Liver (tissue), 9 donors: ENCODE measurements around the gene XNDC1N. TPM values are rescaled to one million over a fixed set of nuclear protein-coding genes. Genes with fewer than 3 reads are reported as not detected.

Experiments
- DNase-seq: peaks from one replicate; pipeline ENCODE4 v3.0.0-alpha.2; 2017; ENCODE audit warnings: low spot score
- H3K27ac ChIP-seq, 2 donors: one replicate each; pipeline ENCODE4 v1.7.0; 2013; ENCODE audit warnings: inconsistent platforms in 2 of 2, low read length in 2 of 2, control low read depth in 1 of 2, low read depth in 1 of 2, mild to moderate bottlenecking in 1 of 2
- H3K27me3 ChIP-seq, 4 donors: one replicate each; pipeline versions ENCODE4 v1.6.1 to v1.7.0; 2013; ENCODE audit warnings: low read length in 3 of 4, inconsistent platforms in 1 of 4, mild to moderate bottlenecking in 1 of 4, moderate library complexity in 1 of 4; ENCODE audit not compliant: control insufficient read depth in 4 of 4, insufficient read depth in 4 of 4
- H3K36me3 ChIP-seq, 4 donors: one replicate each; pipeline versions ENCODE4 v1.6.1 to v1.7.0; 2013; ENCODE audit warnings: low read length in 3 of 4, mild to moderate bottlenecking in 3 of 4, low read depth in 1 of 4, moderate library complexity in 1 of 4; ENCODE audit not compliant: control insufficient read depth in 4 of 4, insufficient read depth in 3 of 4
- H3K4me1 ChIP-seq, 4 donors: one replicate each; pipeline versions ENCODE4 v1.6.1 to v1.7.0; 2013; ENCODE audit warnings: low read length in 3 of 4, mild to moderate bottlenecking in 3 of 4, moderate library complexity in 1 of 4; ENCODE audit not compliant: control insufficient read depth in 4 of 4, insufficient read depth in 4 of 4
- H3K4me3 ChIP-seq, 3 donors: one replicate each; pipeline versions ENCODE4 v1.6.1 to v1.7.0; 2013; ENCODE audit warnings: low read length in 3 of 3, control low read depth in 1 of 3, low read depth in 1 of 3, mild to moderate bottlenecking in 1 of 3
- H3K9ac ChIP-seq, 2 donors: one replicate each; pipeline ENCODE4 v1.7.0; 2013; ENCODE audit warnings: low read length in 2 of 2, mild to moderate bottlenecking in 2 of 2, moderate library complexity in 2 of 2, control low read depth in 1 of 2, low read depth in 1 of 2
- H3K9me3 ChIP-seq, 4 donors: one replicate each; pipeline versions ENCODE4 v1.6.1 to v1.7.0; 2013; ENCODE audit warnings: low read length in 3 of 4; ENCODE audit not compliant: control insufficient read depth in 4 of 4
- ATF3 ChIP-seq: IDR thresholded peaks from 2 replicates; pipeline ENCODE4 v1.6.1; 2016; ENCODE audit warnings: antibody characterized with exemption
- FOXA1 ChIP-seq: IDR thresholded peaks from 2 replicates; pipeline ENCODE4 v1.6.1; 2016; ENCODE audit warnings: antibody characterized with exemption
- FOXA2 ChIP-seq: IDR thresholded peaks from 2 replicates; pipeline ENCODE4 v1.6.1; 2016; ENCODE audit warnings: antibody characterized with exemption
- HNF4A ChIP-seq, 2 donors: conservative IDR thresholded peaks; 2 replicates each; pipeline ENCODE4 v1.6.1; 2016; ENCODE audit warnings: antibody characterized with exemption in 2 of 2, mild to moderate bottlenecking in 2 of 2
- JUND ChIP-seq, 2 donors: IDR thresholded peaks; 2 replicates each; pipeline ENCODE4 v1.6.1; 2016; ENCODE audit warnings: antibody characterized with exemption in 2 of 2
- NR2F2 ChIP-seq: IDR thresholded peaks from 2 replicates; pipeline ENCODE4 v1.6.1; 2016; ENCODE audit warnings: antibody characterized with exemption
- RAD21 ChIP-seq, 2 donors: IDR thresholded peaks; 2 replicates each; pipeline ENCODE4 v1.6.1; 2016; ENCODE audit warnings: antibody characterized with exemption in 2 of 2, mild to moderate bottlenecking in 2 of 2
- SP1 ChIP-seq: IDR thresholded peaks from 2 replicates; pipeline ENCODE4 v1.6.1; 2018; ENCODE audit warnings: antibody characterized with exemption, mild to moderate bottlenecking
- TAF1 ChIP-seq: conservative IDR thresholded peaks from 2 replicates; pipeline ENCODE4 v1.6.1; 2016; ENCODE audit warnings: antibody characterized with exemption, mild to moderate bottlenecking
- YY1 ChIP-seq: IDR thresholded peaks from 2 replicates; pipeline ENCODE4 v1.6.1; 2016; ENCODE audit warnings: antibody characterized with exemption, mild to moderate bottlenecking
- WGBS: extraction: QIAGEN DNeasy Blood & Tissue Kit; methylation state at CpG from one replicate; pipeline ENCODE4 v1.1.7; 2013; 5-methylcytosine and 5-hydroxymethylcytosine counted together
- polyA plus RNA-seq, 2 donors: library from polyadenylated mRNA; stranded (reverse) in 1 of 2; unstranded in 1 of 2; fragments of 200-250 nt in 1 of 2; fragments of >200 nt in 1 of 2; fragmentation: Nextera tagmentation in 1 of 2; extraction: Ambion mirVana in 1 of 2; gene quantifications; one replicate each; pipeline versions ENCODE4 v1.2.1 to v1.2.3, GENCODE V29; 2013 to 2015
- total RNA-seq, 2 donors: library from RNA; depleted of rRNA; stranded (reverse); fragments of >200 nt; gene quantifications; one replicate each; pipeline ENCODE4 v1.2.3, GENCODE V29; 2014
- TF ChIP-seq, protein P1 (sequence below): IDR thresholded peaks from 2 replicates; pipeline ENCODE4 v1.6.1; 2016; ENCODE audit warnings: antibody characterized with exemption
- TF ChIP-seq, protein P2 (sequence below): IDR thresholded peaks from 2 replicates; pipeline ENCODE4 v1.6.1; 2016; ENCODE audit warnings: antibody characterized with exemption, mild to moderate bottlenecking
- TF ChIP-seq, protein P3 (sequence below): IDR thresholded peaks from 2 replicates; pipeline ENCODE4 v1.6.1; 2016; ENCODE audit warnings: antibody characterized with exemption
- TF ChIP-seq, protein P4 (sequence below): fragments of 150-350 bp; IDR thresholded peaks from 2 replicates; pipeline ENCODE4 v1.5.1; 2017; ENCODE audit warnings: improper control_type of control experiment, low read depth, low read length; ENCODE audit not compliant: missing input control
- donor health status: healthy.
- donor health status: healthy.
- donor health status: healthy.
- donor health status: healthy.
- donor health status: healthy.

XNDC1N gene
- total and polyA plus RNA-seq, 4 donors, result 0.59 to 7.9 (median 3.8) TPM

- peaks cover 14 to 33% (median 25%) of the 10 kb centered on the region in 4 donors for H3K4me1 ChIP-seq
- DNase-seq, result no peak
- WGBS, result 56% methylated on average over 2 of the region's 2 CpGs
Measured at GRCh38 chr11:71946144-71946571, 17.8 kb upstream of the XNDC1N start.

DNA sequence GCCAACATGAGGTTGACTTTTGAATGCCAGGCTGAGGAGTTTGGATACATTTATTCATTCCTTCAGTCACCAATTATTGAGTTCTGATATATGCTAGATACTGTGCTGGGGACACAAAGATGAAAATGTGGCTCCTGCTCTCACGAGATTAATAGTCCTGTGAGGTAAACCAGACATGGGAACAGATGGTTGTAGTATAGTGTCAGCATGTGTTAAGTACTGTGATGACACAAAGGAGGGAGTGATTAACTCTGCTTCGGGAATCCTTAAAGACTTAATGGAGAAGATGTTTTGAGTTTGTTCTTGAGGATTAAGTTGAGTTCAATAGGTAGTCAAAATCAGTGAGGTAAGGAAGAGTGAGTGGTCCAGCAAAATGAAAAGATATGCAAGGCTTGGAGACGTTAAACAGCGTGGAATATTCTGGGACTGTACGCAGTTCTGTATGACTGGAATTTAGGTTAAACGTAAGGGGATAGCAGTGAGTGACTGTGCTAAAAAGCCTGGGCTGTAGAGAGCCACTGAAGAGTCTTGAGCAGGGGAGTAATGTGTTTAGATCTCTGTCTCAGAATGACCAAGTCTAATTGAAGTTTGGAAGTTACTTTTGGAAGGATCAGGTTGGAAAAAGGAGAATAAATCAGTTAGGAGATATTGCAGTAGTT lies 12.3 kb upstream of the XNDC1N start:
- WGBS, result 94% methylated on average over 6 of the region's 6 CpGs
- no peaks in the 10 kb centered on the region for H3K9me3 ChIP-seq
- DNase-seq, result no peak
- no peak overlapping the region for H3K9ac ChIP-seq
- H3K27me3 ChIP-seq, result no peaks in the 10 kb centered on the region
- H3K4me1 ChIP-seq, result peaks cover 0 to 18% (median 11%) of the 10 kb centered on the region in 4 donors
- TF ChIP-seq NR2F2 (no peak), HNF4A (conservative IDR thresholded peaks at IDR 0.05) (no peak), FOXA2 (no peak), FOXA1 (no peak), TAF1 (no peak), RAD21 (IDR thresholded peaks at IDR 0.05) (no peak), SP1 (no peak), YY1 (no peak), ATF3 (no peak)
- TF ChIP-seq, protein P1, sequence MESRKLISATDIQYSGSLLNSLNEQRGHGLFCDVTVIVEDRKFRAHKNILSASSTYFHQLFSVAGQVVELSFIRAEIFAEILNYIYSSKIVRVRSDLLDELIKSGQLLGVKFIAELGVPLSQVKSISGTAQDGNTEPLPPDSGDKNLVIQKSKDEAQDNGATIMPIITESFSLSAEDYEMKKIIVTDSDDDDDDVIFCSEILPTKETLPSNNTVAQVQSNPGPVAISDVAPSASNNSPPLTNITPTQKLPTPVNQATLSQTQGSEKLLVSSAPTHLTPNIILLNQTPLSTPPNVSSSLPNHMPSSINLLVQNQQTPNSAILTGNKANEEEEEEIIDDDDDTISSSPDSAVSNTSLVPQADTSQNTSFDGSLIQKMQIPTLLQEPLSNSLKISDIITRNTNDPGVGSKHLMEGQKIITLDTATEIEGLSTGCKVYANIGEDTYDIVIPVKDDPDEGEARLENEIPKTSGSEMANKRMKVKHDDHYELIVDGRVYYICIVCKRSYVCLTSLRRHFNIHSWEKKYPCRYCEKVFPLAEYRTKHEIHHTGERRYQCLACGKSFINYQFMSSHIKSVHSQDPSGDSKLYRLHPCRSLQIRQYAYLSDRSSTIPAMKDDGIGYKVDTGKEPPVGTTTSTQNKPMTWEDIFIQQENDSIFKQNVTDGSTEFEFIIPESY, result no peak
- TF ChIP-seq, protein P2, sequence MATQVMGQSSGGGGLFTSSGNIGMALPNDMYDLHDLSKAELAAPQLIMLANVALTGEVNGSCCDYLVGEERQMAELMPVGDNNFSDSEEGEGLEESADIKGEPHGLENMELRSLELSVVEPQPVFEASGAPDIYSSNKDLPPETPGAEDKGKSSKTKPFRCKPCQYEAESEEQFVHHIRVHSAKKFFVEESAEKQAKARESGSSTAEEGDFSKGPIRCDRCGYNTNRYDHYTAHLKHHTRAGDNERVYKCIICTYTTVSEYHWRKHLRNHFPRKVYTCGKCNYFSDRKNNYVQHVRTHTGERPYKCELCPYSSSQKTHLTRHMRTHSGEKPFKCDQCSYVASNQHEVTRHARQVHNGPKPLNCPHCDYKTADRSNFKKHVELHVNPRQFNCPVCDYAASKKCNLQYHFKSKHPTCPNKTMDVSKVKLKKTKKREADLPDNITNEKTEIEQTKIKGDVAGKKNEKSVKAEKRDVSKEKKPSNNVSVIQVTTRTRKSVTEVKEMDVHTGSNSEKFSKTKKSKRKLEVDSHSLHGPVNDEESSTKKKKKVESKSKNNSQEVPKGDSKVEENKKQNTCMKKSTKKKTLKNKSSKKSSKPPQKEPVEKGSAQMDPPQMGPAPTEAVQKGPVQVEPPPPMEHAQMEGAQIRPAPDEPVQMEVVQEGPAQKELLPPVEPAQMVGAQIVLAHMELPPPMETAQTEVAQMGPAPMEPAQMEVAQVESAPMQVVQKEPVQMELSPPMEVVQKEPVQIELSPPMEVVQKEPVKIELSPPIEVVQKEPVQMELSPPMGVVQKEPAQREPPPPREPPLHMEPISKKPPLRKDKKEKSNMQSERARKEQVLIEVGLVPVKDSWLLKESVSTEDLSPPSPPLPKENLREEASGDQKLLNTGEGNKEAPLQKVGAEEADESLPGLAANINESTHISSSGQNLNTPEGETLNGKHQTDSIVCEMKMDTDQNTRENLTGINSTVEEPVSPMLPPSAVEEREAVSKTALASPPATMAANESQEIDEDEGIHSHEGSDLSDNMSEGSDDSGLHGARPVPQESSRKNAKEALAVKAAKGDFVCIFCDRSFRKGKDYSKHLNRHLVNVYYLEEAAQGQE, result no peak
- TF ChIP-seq, protein P3, sequence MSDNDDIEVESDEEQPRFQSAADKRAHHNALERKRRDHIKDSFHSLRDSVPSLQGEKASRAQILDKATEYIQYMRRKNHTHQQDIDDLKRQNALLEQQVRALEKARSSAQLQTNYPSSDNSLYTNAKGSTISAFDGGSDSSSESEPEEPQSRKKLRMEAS, result no peak
- H3K4me3 ChIP-seq, result no peak overlapping the region
- no peaks in the 10 kb centered on the region for H3K36me3 ChIP-seq
- no peak overlapping the region for H3K27ac ChIP-seq

More at GRCh38 chr11:71946144-71946571, 17.8 kb upstream of the XNDC1N start:
- no peaks in the 10 kb centered on the region for H3K9me3 ChIP-seq
- no peak overlapping the region for H3K9ac ChIP-seq
- no peak overlapping the region for H3K27ac ChIP-seq
- TF ChIP-seq, protein P3, result no peak
- TF ChIP-seq ATF3 (no peak), HNF4A (conservative IDR thresholded peaks at IDR 0.05) (no peak), YY1 (no peak), JUND (IDR thresholded peaks at IDR 0.05) (no peak)
- TF ChIP-seq, protein P1, result no peak
- TF ChIP-seq, protein P4, sequence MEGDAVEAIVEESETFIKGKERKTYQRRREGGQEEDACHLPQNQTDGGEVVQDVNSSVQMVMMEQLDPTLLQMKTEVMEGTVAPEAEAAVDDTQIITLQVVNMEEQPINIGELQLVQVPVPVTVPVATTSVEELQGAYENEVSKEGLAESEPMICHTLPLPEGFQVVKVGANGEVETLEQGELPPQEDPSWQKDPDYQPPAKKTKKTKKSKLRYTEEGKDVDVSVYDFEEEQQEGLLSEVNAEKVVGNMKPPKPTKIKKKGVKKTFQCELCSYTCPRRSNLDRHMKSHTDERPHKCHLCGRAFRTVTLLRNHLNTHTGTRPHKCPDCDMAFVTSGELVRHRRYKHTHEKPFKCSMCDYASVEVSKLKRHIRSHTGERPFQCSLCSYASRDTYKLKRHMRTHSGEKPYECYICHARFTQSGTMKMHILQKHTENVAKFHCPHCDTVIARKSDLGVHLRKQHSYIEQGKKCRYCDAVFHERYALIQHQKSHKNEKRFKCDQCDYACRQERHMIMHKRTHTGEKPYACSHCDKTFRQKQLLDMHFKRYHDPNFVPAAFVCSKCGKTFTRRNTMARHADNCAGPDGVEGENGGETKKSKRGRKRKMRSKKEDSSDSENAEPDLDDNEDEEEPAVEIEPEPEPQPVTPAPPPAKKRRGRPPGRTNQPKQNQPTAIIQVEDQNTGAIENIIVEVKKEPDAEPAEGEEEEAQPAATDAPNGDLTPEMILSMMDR, result no peak
- H3K27me3 ChIP-seq, result no peaks in the 10 kb centered on the region
- H3K4me3 ChIP-seq, result no peak overlapping the region
- no peaks in the 10 kb centered on the region for H3K36me3 ChIP-seq
